IMR-90 (cell line): ENCODE measurements around the gene FXYD5. TPM values are rescaled to one million over a fixed set of nuclear protein-coding genes. Genes with fewer than 3 reads are reported as not detected.

Experiments
- ATAC-seq: fragments of 200-7000 bp; cut with Tn5 transposase; 2 replicates; pipeline ENCODE4 v1.9.1; 2020; ENCODE audit warnings: low read depth, mild to moderate bottlenecking, moderate library complexity
- BruUV-seq: library from RNA; stranded (reverse); fragments of 400-500 nt; replicated peaks from 2 replicates; lab custom pipeline; 2021; lab: Mats Ljungman, UMichigan
- CTCF ChIA-PET: fragments of 300-600 bp; formaldehyde crosslinking; extraction: SDS; loops from one replicate; lab custom pipeline; 2021; ENCODE audit warnings: antibody characterized with exemption; lab: Yijun Ruan, JAX
- POLR2A ChIA-PET: fragments of 300-600 bp; sonication (Branson Sonifier 250); formaldehyde crosslinking; loops from one replicate; lab custom pipeline; 2022; ENCODE audit warnings: antibody characterized with exemption; ENCODE audit not compliant: unreplicated experiment; lab: Charles Lee
- DNase-seq: peaks from one replicate; pipeline ENCODE4 v3.0.0; 2013
- H2AFZ ChIP-seq: replicated peaks from 2 replicates; pipeline ENCODE3; 2013; ENCODE audit warnings: low read length, mild to moderate bottlenecking; ENCODE audit not compliant: poor library complexity
- H2AK5ac ChIP-seq: 2 replicates; pipeline ENCODE4 v1.6.1; 2013; ENCODE audit warnings: low read depth, low read length, inconsistent platforms
- H2AK9ac ChIP-seq: replicated peaks from 2 replicates; pipeline ENCODE3; 2013; ENCODE audit warnings: mild to moderate bottlenecking, low read depth, low read length, moderate library complexity; ENCODE audit not compliant: poor library complexity
- H2BK120ac ChIP-seq: 2 replicates; pipeline ENCODE4 v1.6.1; 2013; ENCODE audit warnings: low read depth, low read length, inconsistent platforms
- H2BK15ac ChIP-seq: 3 replicates; pipeline ENCODE4 v1.6.1; 2013; ENCODE audit warnings: low read depth, low read length, inconsistent platforms
- H2BK20ac ChIP-seq: 2 replicates; pipeline ENCODE4 v1.6.1; 2013; ENCODE audit warnings: low read depth, mild to moderate bottlenecking, inconsistent platforms, low read length, moderate library complexity
- H2BK5ac ChIP-seq: 2 replicates; pipeline ENCODE4 v1.6.1; 2013; ENCODE audit warnings: mild to moderate bottlenecking, low read depth, low read length, inconsistent platforms; ENCODE audit not compliant: poor library complexity, severe bottlenecking
- H3K14ac ChIP-seq: replicated peaks from 2 replicates; pipeline ENCODE4 v1.6.1; 2013; ENCODE audit warnings: low read depth, low read length, inconsistent platforms
- H3K18ac ChIP-seq: 2 replicates; pipeline ENCODE4 v1.6.1; 2013; ENCODE audit warnings: low read depth, low read length, control low read depth
- H3K23ac ChIP-seq: 2 replicates; pipeline ENCODE4 v1.6.1; 2013; ENCODE audit warnings: low read depth, low read length, inconsistent platforms
- H3K27ac ChIP-seq: 2 replicates; pipeline ENCODE4 v1.5.1; 2013; ENCODE audit warnings: mild to moderate bottlenecking, control low read depth, low read length; ENCODE audit not compliant: insufficient read depth
- H3K27me3 ChIP-seq: 2 replicates; pipeline ENCODE4 v1.6.1; 2013; ENCODE audit warnings: low read length; ENCODE audit not compliant: control insufficient read depth, insufficient read depth
- H3K36me3 ChIP-seq: 2 replicates; pipeline ENCODE4 v1.6.1; 2013; ENCODE audit warnings: low read length, mixed read lengths; ENCODE audit not compliant: control insufficient read depth, insufficient read depth
- H3K4ac ChIP-seq: 2 replicates; pipeline ENCODE4 v1.6.1; 2013; ENCODE audit warnings: low read depth, low read length, inconsistent platforms
- H3K4me1 ChIP-seq: 2 replicates; pipeline ENCODE4 v1.6.1; 2013; ENCODE audit warnings: low read length, mixed read lengths; ENCODE audit not compliant: control insufficient read depth, insufficient read depth
- H3K4me2 ChIP-seq: 2 replicates; pipeline ENCODE4 v1.6.1; 2013; ENCODE audit warnings: low read depth, mild to moderate bottlenecking, control low read depth, low read length, moderate library complexity
- H3K4me3 ChIP-seq: 2 replicates; pipeline ENCODE4 v1.5.1; 2013; ENCODE audit warnings: low read depth, mild to moderate bottlenecking, control low read depth, low read length, moderate library complexity; ENCODE audit not compliant: insufficient read depth
- H3K56ac ChIP-seq: 2 replicates; pipeline ENCODE4 v1.6.1; 2013; ENCODE audit warnings: low read length, inconsistent platforms; ENCODE audit not compliant: insufficient read depth; ENCODE audit errors: extremely low read depth
- H3K79me1 ChIP-seq, 2 experiments: 2 replicates each; pipeline ENCODE4 v1.6.1; 2013; ENCODE audit warnings: low read length in 2 of 2, inconsistent platforms in 1 of 2, low read depth in 1 of 2
- H3K9ac ChIP-seq: 2 replicates; pipeline ENCODE4 v1.6.1; 2013; ENCODE audit warnings: low read depth, low read length, control low read depth
- H3K9me1 ChIP-seq: 2 replicates; pipeline ENCODE4 v1.6.1; 2013; ENCODE audit warnings: low read length, inconsistent platforms; ENCODE audit not compliant: insufficient read depth
- H3K9me3 ChIP-seq: 2 replicates; pipeline ENCODE4 v1.6.1; 2013; ENCODE audit warnings: low read length; ENCODE audit not compliant: control insufficient read depth, insufficient read depth
- H4K20me1 ChIP-seq: 2 replicates; pipeline ENCODE4 v1.6.1; 2013; ENCODE audit warnings: low read length, inconsistent platforms; ENCODE audit not compliant: insufficient read depth
- H4K5ac ChIP-seq: 2 replicates; pipeline ENCODE4 v1.6.1; 2013; ENCODE audit warnings: mild to moderate bottlenecking, low read depth, low read length, control low read depth
- H4K8ac ChIP-seq, 2 experiments: 2 replicates each; pipeline ENCODE4 v1.6.1; 2013; ENCODE audit warnings: low read depth in 2 of 2, low read length in 2 of 2, control low read depth in 1 of 2, inconsistent platforms in 1 of 2
- H4K91ac ChIP-seq: 2 replicates; pipeline ENCODE4 v1.6.1; 2013; ENCODE audit warnings: low read depth, low read length, inconsistent platforms; ENCODE audit not compliant: insufficient read depth
- BHLHE40 ChIP-seq: fragments of 150-350 bp; IDR thresholded peaks from 2 replicates; pipeline ENCODE4 v1.6.1; 2016; ENCODE audit warnings: mild to moderate bottlenecking, low read depth, low read length
- CEBPB ChIP-seq: IDR thresholded peaks from 2 replicates; pipeline ENCODE4 v1.6.1; 2012; ENCODE audit warnings: low read depth, low read length, improper control_type of control experiment
- CHD1 ChIP-seq: IDR thresholded peaks from 2 replicates; pipeline ENCODE4 v1.6.1; 2012; ENCODE audit warnings: low read depth, low read length, improper control_type of control experiment
- FOS ChIP-seq: fragments of 150-350 bp; IDR thresholded peaks from 2 replicates; pipeline ENCODE4 v1.6.1; 2016; ENCODE audit warnings: low read depth, low read length
- MAFK ChIP-seq: IDR thresholded peaks from 2 replicates; pipeline ENCODE4 v1.6.1; 2012; ENCODE audit warnings: low read depth, low read length, improper control_type of control experiment
- MAZ ChIP-seq: IDR thresholded peaks from 2 replicates; pipeline ENCODE4 v1.6.1; 2012; ENCODE audit warnings: low read depth, mild to moderate bottlenecking, low read length, improper control_type of control experiment, moderate library complexity, borderline replicate concordance
- MXI1 ChIP-seq: IDR thresholded peaks from 2 replicates; pipeline ENCODE4 v1.6.1; 2012; ENCODE audit warnings: low read depth, mild to moderate bottlenecking, low read length, moderate library complexity, borderline replicate concordance
- NFE2L2 ChIP-seq: fragments of 150-350 bp; IDR thresholded peaks from 2 replicates; pipeline ENCODE4 v1.6.1; 2016; ENCODE audit warnings: low read depth, mild to moderate bottlenecking, low read length
- POLR2A ChIP-seq: IDR thresholded peaks from 2 replicates; pipeline ENCODE4 v1.6.1; 2012; ENCODE audit warnings: mild to moderate bottlenecking, low read depth, low read length
- RAD21 ChIP-seq: IDR thresholded peaks from 2 replicates; pipeline ENCODE4 v1.6.1; 2012; ENCODE audit warnings: low read length, improper control_type of control experiment
- RCOR1 ChIP-seq: IDR thresholded peaks from 2 replicates; pipeline ENCODE4 v1.6.1; 2012; ENCODE audit warnings: mild to moderate bottlenecking, low read length, improper control_type of control experiment; ENCODE audit not compliant: insufficient replicate concordance
- RFX5 ChIP-seq: IDR thresholded peaks from 2 replicates; pipeline ENCODE4 v1.8.0; 2012; ENCODE audit warnings: low read depth, mild to moderate bottlenecking, low read length, moderate library complexity
- SMC3 ChIP-seq: fragments of 150-350 bp; IDR thresholded peaks from 2 replicates; pipeline ENCODE4 v1.6.1; 2016; ENCODE audit warnings: low read depth, mild to moderate bottlenecking, antibody characterized with exemption, low read length, moderate library complexity
- WGBS, 2 experiments: methylation state at CpG; one replicate each; pipeline versions ENCODE4 v1.1.5 to v1.1.7; 2013; ENCODE audit warnings: missing lambda C conversion rate in 2 of 2; ENCODE audit not compliant: insufficient read length in 1 of 2; ENCODE audit errors: extremely low coverage in 2 of 2; 5-methylcytosine and 5-hydroxymethylcytosine counted together
- dilution Hi-C: fragments of 300-500 bp; cut with HindIII; formaldehyde crosslinking; loops from one replicate; pipeline ENCODE4 v1.14.3; 2018; ENCODE audit warnings: low sequenced_read_pairs; ENCODE audit not compliant: unreplicated experiment
- in situ Hi-C: fragments of 300-500 bp; cut with MboI; formaldehyde crosslinking; loops from 3 replicates; pipeline ENCODE4 v1.14.3; 2019; ENCODE audit warnings: low sequenced_read_pairs, inconsistent platforms, mixed read lengths
- intact Hi-C: fragments of 100-400 bp; cut with micrococcal nuclease; formaldehyde crosslinking; loops from 2 replicates; pipeline ENCODE4 v1.10.0; 2022
- polyA plus RNA-seq, 3 experiments: library from polyadenylated mRNA; depleted of rRNA; stranded (reverse); fragments of >200 nt; gene quantifications; 2 replicates each; pipeline ENCODE4 v1.2.3, GENCODE V29; 2012; ENCODE audit warnings: low replicate concordance in 1 of 3
- total RNA-seq: library from RNA; depleted of rRNA; stranded (reverse); fragments of >200 nt; gene quantifications from 2 replicates; pipeline ENCODE4 v1.2.3, GENCODE V29; 2012
- TF ChIP-seq, protein P1 (sequence below): fragments of 150-350 bp; IDR thresholded peaks from 2 replicates; pipeline ENCODE4 v1.6.1; 2016; ENCODE audit warnings: low read depth, mild to moderate bottlenecking, low read length, moderate library complexity, borderline replicate concordance
- TF ChIP-seq, protein P2 (sequence below): conservative IDR thresholded peaks from 2 replicates; pipeline ENCODE4 v1.5.1; 2012; ENCODE audit warnings: mild to moderate bottlenecking, low read depth, low read length, improper control_type of control experiment
- TF ChIP-seq, protein P3 (sequence below): fragments of 150-350 bp; IDR thresholded peaks from 2 replicates; pipeline ENCODE4 v1.6.1; 2017; ENCODE audit warnings: mild to moderate bottlenecking, antibody characterized with exemption, low read length, low read depth

The FXYD5 gene
- total and polyA plus RNA-seq, 2 of the 4 experiments (the other 2 are of a cell fraction) = 53.6 to 245 TPM

DNA sequence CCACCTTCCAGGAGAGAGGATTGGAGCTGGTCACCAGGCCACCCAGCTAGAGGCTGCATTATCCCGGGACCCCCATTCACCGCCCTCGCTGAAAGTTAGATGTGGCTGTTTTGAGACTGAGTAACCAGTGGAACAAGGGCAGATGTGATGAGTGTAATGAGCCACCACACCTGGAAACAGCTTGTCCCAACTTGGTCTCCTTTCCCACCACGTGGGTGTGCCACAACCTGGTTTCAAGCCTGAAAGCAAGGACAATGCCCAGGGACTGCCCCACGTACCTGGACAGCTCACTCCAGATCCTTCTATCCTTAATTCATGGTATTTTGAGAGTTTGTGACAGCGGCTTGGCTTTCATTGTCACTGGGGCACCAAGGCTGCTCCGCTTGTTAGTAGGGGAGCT is 26.7 kb upstream of the FXYD5 start:
- no peaks in the 10 kb centered on the region for H3K9me3 ChIP-seq
- H3K4me3 ChIP-seq = no peak overlapping the region
- BruUV-seq = no TSS peak
- H4K20me1 ChIP-seq = no peaks in the 10 kb centered on the region
- ChIA-PET CTCF (interaction anchor here (1.8 kb wide), 1 partner anchor 61 kb away, joined by 6 read pairs; no protein-coding TSS in a partner anchor), POLR2A (no interaction called here)
- H4K5ac ChIP-seq = no peak overlapping the region
- H3K4ac ChIP-seq = no peak overlapping the region
- H3K27ac ChIP-seq = no peak overlapping the region
- H2BK5ac ChIP-seq = no peak overlapping the region
- 20% methylated on average over 1 of the region's 7 CpGs; no CpG with 5 or more reads in 1 of the 2 experiments for WGBS, 2 experiments
- no peak overlapping the region for H3K9ac ChIP-seq
- no peak overlapping the region for H3K4me2 ChIP-seq
- no peak overlapping the region for H2BK120ac ChIP-seq
- H4K8ac ChIP-seq = no peak overlapping the region
- peaks cover 11% of the 10 kb centered on the region; the same call in 1 of the 2 replicates for H3K27me3 ChIP-seq
- no peak overlapping the region for H2AK5ac ChIP-seq
- intact Hi-C loops (no loop called here), dilution Hi-C loops (no loop called here), in situ Hi-C loops (no loop called here)
- H3K14ac ChIP-seq = no peak overlapping the region
- peaks cover 2% of the 10 kb centered on the region; the same call in 1 of the 2 replicates for H3K4me1 ChIP-seq
- H3K36me3 ChIP-seq = no peaks in the 10 kb centered on the region
- no peak overlapping the region for H3K23ac ChIP-seq
- 0 out of 4 replicates have a peak, but pooled peaks cover 0 to 7% of the 10 kb centered on the region in 2 experiments for H3K79me1 ChIP-seq
- H3K9me1 ChIP-seq = peaks cover 7% of the 10 kb centered on the region; the same call in 1 of the 2 replicates
- no peak overlapping the region for H2AK9ac ChIP-seq
- no peak overlapping the region for H4K91ac ChIP-seq
- H3K56ac ChIP-seq = no peak overlapping the region
- DNase-seq (no peak), ATAC-seq (no peak)
- no peak overlapping the region for H2BK20ac ChIP-seq
- TF ChIP-seq NFE2L2 (no peak), RFX5 (no peak), CEBPB (no peak), POLR2A (no peak), RAD21 (no peak), RCOR1 (no peak), SMC3 (no peak), FOS (no peak), CHD1 (no peak), MAZ (no peak), MAFK (no peak), MXI1 (no peak), BHLHE40 (no peak)
- TF ChIP-seq, protein P1, sequence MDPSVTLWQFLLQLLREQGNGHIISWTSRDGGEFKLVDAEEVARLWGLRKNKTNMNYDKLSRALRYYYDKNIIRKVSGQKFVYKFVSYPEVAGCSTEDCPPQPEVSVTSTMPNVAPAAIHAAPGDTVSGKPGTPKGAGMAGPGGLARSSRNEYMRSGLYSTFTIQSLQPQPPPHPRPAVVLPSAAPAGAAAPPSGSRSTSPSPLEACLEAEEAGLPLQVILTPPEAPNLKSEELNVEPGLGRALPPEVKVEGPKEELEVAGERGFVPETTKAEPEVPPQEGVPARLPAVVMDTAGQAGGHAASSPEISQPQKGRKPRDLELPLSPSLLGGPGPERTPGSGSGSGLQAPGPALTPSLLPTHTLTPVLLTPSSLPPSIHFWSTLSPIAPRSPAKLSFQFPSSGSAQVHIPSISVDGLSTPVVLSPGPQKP = no peak
- TF ChIP-seq, protein P2, sequence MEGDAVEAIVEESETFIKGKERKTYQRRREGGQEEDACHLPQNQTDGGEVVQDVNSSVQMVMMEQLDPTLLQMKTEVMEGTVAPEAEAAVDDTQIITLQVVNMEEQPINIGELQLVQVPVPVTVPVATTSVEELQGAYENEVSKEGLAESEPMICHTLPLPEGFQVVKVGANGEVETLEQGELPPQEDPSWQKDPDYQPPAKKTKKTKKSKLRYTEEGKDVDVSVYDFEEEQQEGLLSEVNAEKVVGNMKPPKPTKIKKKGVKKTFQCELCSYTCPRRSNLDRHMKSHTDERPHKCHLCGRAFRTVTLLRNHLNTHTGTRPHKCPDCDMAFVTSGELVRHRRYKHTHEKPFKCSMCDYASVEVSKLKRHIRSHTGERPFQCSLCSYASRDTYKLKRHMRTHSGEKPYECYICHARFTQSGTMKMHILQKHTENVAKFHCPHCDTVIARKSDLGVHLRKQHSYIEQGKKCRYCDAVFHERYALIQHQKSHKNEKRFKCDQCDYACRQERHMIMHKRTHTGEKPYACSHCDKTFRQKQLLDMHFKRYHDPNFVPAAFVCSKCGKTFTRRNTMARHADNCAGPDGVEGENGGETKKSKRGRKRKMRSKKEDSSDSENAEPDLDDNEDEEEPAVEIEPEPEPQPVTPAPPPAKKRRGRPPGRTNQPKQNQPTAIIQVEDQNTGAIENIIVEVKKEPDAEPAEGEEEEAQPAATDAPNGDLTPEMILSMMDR = no peak
- TF ChIP-seq, protein P3, sequence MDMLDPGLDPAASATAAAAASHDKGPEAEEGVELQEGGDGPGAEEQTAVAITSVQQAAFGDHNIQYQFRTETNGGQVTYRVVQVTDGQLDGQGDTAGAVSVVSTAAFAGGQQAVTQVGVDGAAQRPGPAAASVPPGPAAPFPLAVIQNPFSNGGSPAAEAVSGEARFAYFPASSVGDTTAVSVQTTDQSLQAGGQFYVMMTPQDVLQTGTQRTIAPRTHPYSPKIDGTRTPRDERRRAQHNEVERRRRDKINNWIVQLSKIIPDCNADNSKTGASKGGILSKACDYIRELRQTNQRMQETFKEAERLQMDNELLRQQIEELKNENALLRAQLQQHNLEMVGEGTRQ = no peak
- H2BK15ac ChIP-seq = no peak overlapping the region
- H3K18ac ChIP-seq = no peak overlapping the region
- H2AFZ ChIP-seq = no peak overlapping the region
